GM10248 (cell line): ENCODE data around the gene ELMOD1.

Source experiments
- CTCF ChIA-PET: fragments of 300-600 bp; sonication (Branson Sonifier 250); formaldehyde crosslinking; extraction: SDS; loops from one replicate; lab custom pipeline; 2021; ENCODE audit warnings: antibody characterized with exemption; lab: Yijun Ruan, JAX
- POLR2A ChIA-PET: fragments of 350-650 bp; sonication (Branson Sonifier 250); formaldehyde crosslinking; extraction: SDS; loops from one replicate; lab custom pipeline; 2020; ENCODE audit warnings: antibody characterized with exemption; lab: Yijun Ruan, JAX
- DNase-seq: peaks from one replicate; pipeline ENCODE4 v3.0.0; 2012; ENCODE audit errors: extremely low spot score
- CTCF ChIP-seq: IDR thresholded peaks from 2 replicates; pipeline ENCODE4 v1.5.1; 2012; ENCODE audit warnings: mild to moderate bottlenecking, low read depth; ENCODE audit errors: extremely low read depth, missing control alignments, control extremely low read depth

ELMOD1 gene

GRCh38 chr11:107689317-107690202 is 98.6 kb downstream of the ELMOD1 start:
- DNase-seq, result peak; percentile 55
- peak; percentile 51 for TF ChIP-seq CTCF
- ChIA-PET CTCF (interaction anchor here (0.7 to 5.3 kb wide), 38 partner anchors 8 to 645 kb away, joined by 3 to 97 read pairs (median 5); partner anchors contain the start of gene ALKBH8), POLR2A (interaction anchor here (0.9 kb wide), 1 partner anchor 123 kb away, joined by 3 read pairs; no protein-coding TSS in a partner anchor)

GRCh38 chr11:107691000-107691750 is 100.2 kb downstream of the ELMOD1 start:
- no peak for DNase-seq

GRCh38 chr11:107695446-107695845 is 104.5 kb downstream of the ELMOD1 start:
- TF ChIP-seq CTCF, result no peak
- CTCF ChIA-PET, result interaction anchor here (1.0 kb wide), 1 partner anchor 46 kb away, joined by 3 read pairs; no protein-coding TSS in a partner anchor

More at GRCh38 chr11:107691000-107691750, 100.2 kb downstream of the ELMOD1 start:
- POLR2A ChIA-PET, result no interaction called here
- CTCF ChIA-PET, result interaction anchor here (1.1 to 5.3 kb wide), 3 partner anchors 18 to 142 kb away, joined by 4 to 97 read pairs (median 14); no protein-coding TSS in a partner anchor
- TF ChIP-seq CTCF, result no peak

GRCh38 chr11:107696140-107696539 is 105.2 kb downstream of the ELMOD1 start:
- no peak for DNase-seq
- ChIA-PET POLR2A (no interaction called here), CTCF (interaction anchor here (1.6 to 2.7 kb wide), 2 partner anchors 120 to 133 kb away, joined by 4 to 10 read pairs; no protein-coding TSS in a partner anchor)
- no peak for TF ChIP-seq CTCF

More at GRCh38 chr11:107695446-107695845, 104.5 kb downstream of the ELMOD1 start:
- DNase-seq, result no peak
- POLR2A ChIA-PET, result no interaction called here

GRCh38 chr11:107697291-107697690 is 106.3 kb downstream of the ELMOD1 start:
- CTCF ChIA-PET, result interaction anchor here (0.9 to 2.7 kb wide), 5 partner anchors 8 to 134 kb away, joined by 3 to 10 read pairs (median 5); no protein-coding TSS in a partner anchor
- POLR2A ChIA-PET, result no interaction called here
- no peak for TF ChIP-seq CTCF

More at GRCh38 chr11:107697291-107697690, 106.3 kb downstream of the ELMOD1 start:
- no peak for DNase-seq
